ENCODE measurements around the gene PRR7.

GRCh38 chr5:177491983-177492746 lies 45.6 kb downstream of the PRR7 start:
- no peak for TF ChIP-seq POLR2A (IDR thresholded peaks at IDR 0.05)
- no peak for TF ChIP-seq CTCF (IDR thresholded peaks at IDR 0.05)
